ENCODE results near the gene POLR2A. TPM values are rescaled to one million over a fixed set of nuclear protein-coding genes. Genes with fewer than 3 reads are reported as not detected.

Gene POLR2A
- total and polyA plus RNA-seq, 2 of the 13 experiments (the other 11 are each of a cell fraction or from before 2014, with no cell fraction given), result 17.8 to 18.3 TPM

GRCh38 chr17:7484067-7484918, at the start of gene POLR2A (continued):
- no peak for TF ChIP-seq CEBPZ (IDR thresholded peaks at IDR 0.05; ENCODE audit: low read length)
- TF ChIP-seq KMT2A (CRISPR knock-in tag; IDR thresholded peaks at IDR 0.05), result peak; percentile 81; the same call in 1 of the 2 replicates
- no peak; the same call in 1 of the 2 replicates for TF ChIP-seq PAWR (CRISPR knock-in tag; IDR thresholded peaks at IDR 0.05; ENCODE audit: borderline replicate concordance)
- TF ChIP-seq RNF2 (conservative IDR thresholded peaks at IDR 0.05; ENCODE audit: low read depth), result no peak
- peak; percentile 65 for TF ChIP-seq MTA1 (CRISPR knock-in tag; IDR thresholded peaks at IDR 0.05; ENCODE audit: borderline replicate concordance)
- no peak for TF ChIP-seq ZBTB34 (CRISPR knock-in tag; IDR thresholded peaks at IDR 0.05)
- TF ChIP-seq SETDB1 (CRISPR knock-in tag; IDR thresholded peaks at IDR 0.05; ENCODE audit: borderline replicate concordance), result no peak
- TF ChIP-seq AKAP8 (CRISPR knock-in tag; IDR thresholded peaks at IDR 0.05), result no peak
- peak; percentile 92 for TF ChIP-seq ZGPAT (CRISPR knock-in tag; IDR thresholded peaks at IDR 0.05)
- TF ChIP-seq ZNF687 (CRISPR knock-in tag; IDR thresholded peaks at IDR 0.05), result peak; percentile 92
- peak; percentile 86 for TF ChIP-seq ZNF124 (CRISPR knock-in tag; IDR thresholded peaks at IDR 0.05)
- peak; percentile 84 for TF ChIP-seq ZFX (CRISPR knock-in tag; IDR thresholded peaks at IDR 0.05; ENCODE audit: low read depth)
- TF ChIP-seq DPF2 (CRISPR knock-in tag; IDR thresholded peaks at IDR 0.05; ENCODE audit: borderline replicate concordance, low read depth), result no peak
- TF ChIP-seq, protein P1, sequence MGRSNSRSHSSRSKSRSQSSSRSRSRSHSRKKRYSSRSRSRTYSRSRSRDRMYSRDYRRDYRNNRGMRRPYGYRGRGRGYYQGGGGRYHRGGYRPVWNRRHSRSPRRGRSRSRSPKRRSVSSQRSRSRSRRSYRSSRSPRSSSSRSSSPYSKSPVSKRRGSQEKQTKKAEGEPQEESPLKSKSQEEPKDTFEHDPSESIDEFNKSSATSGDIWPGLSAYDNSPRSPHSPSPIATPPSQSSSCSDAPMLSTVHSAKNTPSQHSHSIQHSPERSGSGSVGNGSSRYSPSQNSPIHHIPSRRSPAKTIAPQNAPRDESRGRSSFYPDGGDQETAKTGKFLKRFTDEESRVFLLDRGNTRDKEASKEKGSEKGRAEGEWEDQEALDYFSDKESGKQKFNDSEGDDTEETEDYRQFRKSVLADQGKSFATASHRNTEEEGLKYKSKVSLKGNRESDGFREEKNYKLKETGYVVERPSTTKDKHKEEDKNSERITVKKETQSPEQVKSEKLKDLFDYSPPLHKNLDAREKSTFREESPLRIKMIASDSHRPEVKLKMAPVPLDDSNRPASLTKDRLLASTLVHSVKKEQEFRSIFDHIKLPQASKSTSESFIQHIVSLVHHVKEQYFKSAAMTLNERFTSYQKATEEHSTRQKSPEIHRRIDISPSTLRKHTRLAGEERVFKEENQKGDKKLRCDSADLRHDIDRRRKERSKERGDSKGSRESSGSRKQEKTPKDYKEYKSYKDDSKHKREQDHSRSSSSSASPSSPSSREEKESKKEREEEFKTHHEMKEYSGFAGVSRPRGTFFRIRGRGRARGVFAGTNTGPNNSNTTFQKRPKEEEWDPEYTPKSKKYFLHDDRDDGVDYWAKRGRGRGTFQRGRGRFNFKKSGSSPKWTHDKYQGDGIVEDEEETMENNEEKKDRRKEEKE (IDR thresholded peaks at IDR 0.05), result no peak
- TF ChIP-seq HOXA7 (CRISPR knock-in tag; IDR thresholded peaks at IDR 0.05), result no peak

All from HepG2 (cell line).